SK-N-MC (cell line): ENCODE results near the gene WDR70.
A peak's percentile ranks its signal among the peaks of the same experiment; 100 is the strongest.

ENCODE experiments used
- DNase-seq: peaks from one replicate; pipeline ENCODE4 v3.0.0-alpha.2; 2011; ENCODE audit warnings: low read depth, low spot score
- H3K27ac ChIP-seq: fragments of 200-600 bp; sonication (generic); 2 replicates; pipeline ENCODE4 v1.5.1; 2016; ENCODE audit warnings: mixed run types
- H3K36me3 ChIP-seq: fragments of 200-600 bp; sonication (generic); 2 replicates; pipeline ENCODE4 v1.6.1; 2017; ENCODE audit warnings: antibody characterized with exemption, low read length, mixed read lengths; ENCODE audit not compliant: insufficient read depth
- H3K4me3 ChIP-seq: fragments of 200-600 bp; sonication (generic); 2 replicates; pipeline ENCODE4 v1.5.1; 2016
- H3K9ac ChIP-seq: fragments of 200-600 bp; sonication (generic); 2 replicates; pipeline ENCODE4 v1.8.0; 2017; ENCODE audit warnings: mixed run types, mixed read lengths; ENCODE audit not compliant: insufficient read length
- H3K9me3 ChIP-seq: fragments of 200-600 bp; sonication (generic); 2 replicates; pipeline ENCODE4 v1.6.1; 2017; ENCODE audit warnings: low read depth, mild to moderate bottlenecking, antibody characterized with exemption, low read length, moderate library complexity, mixed read lengths
- EZH2 ChIP-seq: fragments of 200-600 bp; sonication (generic); IDR thresholded peaks from one replicate; pipeline ENCODE4 v1.6.1; 2017; ENCODE audit warnings: antibody characterized with exemption
- FOXP2 ChIP-seq: optimal IDR thresholded peaks from 2 replicates; pipeline ENCODE3; 2011; ENCODE audit warnings: mild to moderate bottlenecking, moderate library complexity; ENCODE audit not compliant: insufficient read depth; ENCODE audit errors: extremely low read length, control extremely low read depth
- POLR2AphosphoS5 ChIP-seq: IDR thresholded peaks from 2 replicates; pipeline ENCODE4 v1.6.1; 2012; ENCODE audit warnings: mild to moderate bottlenecking, low read depth, low read length, borderline replicate concordance

WDR70 gene

DNA sequence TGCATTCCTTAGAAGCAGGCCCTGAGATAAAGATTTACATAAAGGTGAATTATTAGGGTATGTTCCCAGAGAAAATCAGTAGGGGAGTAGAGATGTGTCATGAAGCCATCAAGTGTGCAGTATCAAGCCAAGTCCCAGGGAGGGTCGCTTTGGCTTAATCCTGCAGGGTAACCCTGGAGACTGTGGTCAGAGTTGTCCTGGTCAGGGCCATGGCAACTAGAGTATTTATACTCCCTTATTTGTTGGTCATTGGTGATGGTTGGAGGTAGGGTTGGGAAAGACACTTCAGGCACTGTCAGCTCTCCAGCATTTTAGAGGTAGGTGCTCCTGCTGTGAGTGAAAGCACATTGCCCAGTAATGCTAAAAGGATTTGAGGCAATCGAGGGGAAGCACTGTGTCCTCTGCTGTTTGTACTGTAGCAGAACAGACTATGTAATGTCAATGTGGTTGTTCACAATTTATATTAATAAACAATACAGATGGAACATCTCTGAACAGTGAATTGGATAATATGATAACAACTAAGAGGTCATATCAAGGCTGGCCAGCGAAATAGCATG lies 351.9 kb downstream of the WDR70 start:
- Histone ChIP-seq H3K4me3 (no peak overlapping the region), H3K9ac (no peak overlapping the region), H3K27ac (no peak overlapping the region), H3K9me3 (no peaks in the 10 kb centered on the region), H3K36me3 (peaks cover 4% of the 10 kb centered on the region)
- TF ChIP-seq FOXP2 (no peak), EZH2 (no peak), POLR2AphosphoS5 (no peak)
- DNase-seq: no peak

DNA sequence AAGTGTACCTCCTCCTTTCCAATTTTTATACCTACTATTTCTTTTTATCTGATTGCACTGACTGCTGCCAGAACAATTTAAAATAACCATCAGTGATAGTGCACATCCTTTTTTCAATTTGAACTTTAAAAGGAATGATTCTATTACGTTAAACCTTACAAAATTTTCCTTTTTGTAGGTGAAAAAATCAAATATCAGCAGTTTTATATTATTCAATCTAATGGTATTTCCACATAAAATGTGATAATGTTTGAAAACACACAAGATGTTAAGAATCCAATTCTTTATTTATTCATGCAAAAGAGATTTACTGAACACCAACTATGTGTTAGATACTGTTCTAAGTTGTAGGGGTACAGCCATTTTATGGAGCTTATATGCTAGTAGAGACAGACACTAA lies 355.0 kb downstream of the WDR70 start:
- Histone ChIP-seq H3K9ac (no peak overlapping the region), H3K4me3 (no peak overlapping the region), H3K27ac (no peak overlapping the region), H3K9me3 (no peaks in the 10 kb centered on the region), H3K36me3 (no peaks in the 10 kb centered on the region)
- DNase-seq: no peak
- TF ChIP-seq EZH2: no peak
- no peak for TF ChIP-seq FOXP2
- no peak for TF ChIP-seq POLR2AphosphoS5

- H3K9ac ChIP-seq: no peak overlapping the region
- no peak overlapping the region for H3K4me3 ChIP-seq
- H3K27ac ChIP-seq: no peak overlapping the region
- H3K9me3 ChIP-seq: no peaks in the 10 kb centered on the region
- TF ChIP-seq FOXP2 (no peak), POLR2AphosphoS5 (no peak), EZH2 (no peak)
- H3K36me3 ChIP-seq: no peaks in the 10 kb centered on the region
- DNase-seq: no peak
These were observed 356.7 kb downstream of the WDR70 start for GRCh38 chr5:37735649-37736347.

GRCh38 chr5:37736397-37736796 lies 357.3 kb downstream of the WDR70 start:
- Histone ChIP-seq H3K27ac (no peak overlapping the region), H3K9ac (no peak overlapping the region), H3K9me3 (no peaks in the 10 kb centered on the region), H3K4me3 (no peak overlapping the region), H3K36me3 (peaks cover 2% of the 10 kb centered on the region)
- no peak for DNase-seq
- TF ChIP-seq POLR2AphosphoS5 (no peak), FOXP2 (no peak), EZH2 (no peak)

- peak overlapping the region; percentile 59; the same call in 1 of the 2 replicates for H3K27ac ChIP-seq
- H3K36me3 ChIP-seq: peaks cover 13% of the 10 kb centered on the region
- DNase-seq: no peak
- no peaks in the 10 kb centered on the region for H3K9me3 ChIP-seq
- no peak overlapping the region for H3K4me3 ChIP-seq
- no peak for TF ChIP-seq POLR2AphosphoS5
- TF ChIP-seq FOXP2: no peak
- no peak for TF ChIP-seq EZH2
- no peak overlapping the region for H3K9ac ChIP-seq
These were observed 358.4 kb downstream of the WDR70 start for GRCh38 chr5:37737326-37738056.

DNA sequence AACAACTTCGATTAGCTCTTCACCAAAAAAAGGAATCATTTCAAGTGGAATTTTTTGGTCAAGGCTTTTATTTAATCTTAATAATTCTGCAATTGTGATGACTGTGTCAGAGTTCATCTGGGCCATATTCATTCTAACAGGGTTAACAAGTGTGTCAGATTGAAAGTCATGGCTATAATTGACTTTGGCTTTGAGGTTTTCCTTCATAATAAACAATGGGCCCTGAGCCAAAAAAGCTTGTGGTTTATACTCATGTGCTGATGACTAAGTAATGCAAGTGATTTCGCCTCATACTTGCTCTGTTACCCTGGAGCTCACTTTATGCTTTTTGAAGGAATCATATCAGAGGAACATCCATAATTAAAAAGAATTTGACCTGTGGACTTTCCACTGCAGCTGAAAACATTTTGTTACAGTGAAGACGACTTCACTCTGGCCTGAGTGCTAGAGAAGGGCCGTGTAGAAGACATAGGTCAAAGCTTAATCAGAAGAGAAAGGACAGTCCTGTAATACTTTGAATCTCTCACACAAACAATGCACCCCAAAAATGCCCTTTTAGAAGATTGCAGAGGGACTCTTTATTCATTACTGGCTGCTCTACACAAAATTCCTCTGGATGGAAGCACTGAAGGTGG lies 359.1 kb downstream of the WDR70 start:
- no peak for TF ChIP-seq EZH2
- no peak for TF ChIP-seq POLR2AphosphoS5
- TF ChIP-seq FOXP2: no peak
- peaks cover 20% of the 10 kb centered on the region for H3K36me3 ChIP-seq
- H3K4me3 ChIP-seq: peak overlapping the region; percentile 27; the same call in 1 of the 2 replicates
- peak; percentile 86 for DNase-seq
- no peaks in the 10 kb centered on the region for H3K9me3 ChIP-seq
- peak overlapping the region; percentile 43 for H3K9ac ChIP-seq
- peak overlapping the region; percentile 59; the same call in 1 of the 2 replicates for H3K27ac ChIP-seq

DNA sequence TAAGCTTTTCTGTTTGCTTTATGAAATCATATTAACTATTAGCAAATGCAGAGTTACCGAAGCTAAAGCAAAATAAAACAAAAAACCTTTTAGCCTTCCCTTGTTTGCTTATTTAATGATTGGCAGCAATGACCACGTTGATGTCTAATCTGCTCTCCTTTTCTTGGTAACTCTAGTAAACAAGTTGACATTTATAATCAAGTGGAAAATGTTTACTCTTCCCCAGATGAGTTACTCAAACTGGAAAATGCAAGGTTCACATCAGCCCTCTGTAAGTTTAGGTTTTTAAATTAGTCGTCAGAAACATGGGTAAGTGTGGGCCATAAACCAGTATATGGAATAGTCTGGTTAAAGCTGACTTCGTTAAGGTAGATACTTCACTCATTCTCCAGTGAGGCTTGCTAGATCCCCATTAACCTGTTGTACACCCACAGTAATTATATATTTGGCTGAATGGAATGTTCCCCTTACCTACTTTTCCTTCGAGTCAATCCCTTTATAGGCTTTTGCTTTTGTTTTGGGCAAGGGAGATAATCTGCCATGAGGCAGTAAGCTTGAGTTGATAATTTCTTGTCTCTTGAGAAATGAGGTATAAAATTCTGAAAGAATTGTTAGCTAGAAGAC lies 359.9 kb downstream of the WDR70 start:
- Histone ChIP-seq H3K9me3 (no peaks in the 10 kb centered on the region), H3K27ac (no peak overlapping the region; the same call in 1 of the 2 replicates), H3K36me3 (peaks cover 26% of the 10 kb centered on the region), H3K9ac (no peak overlapping the region), H3K4me3 (no peak overlapping the region)
- TF ChIP-seq EZH2: no peak
- no peak for DNase-seq

GRCh38 chr5:37739817-37740261 lies 360.7 kb downstream of the WDR70 start:
- no peak overlapping the region for H3K4me3 ChIP-seq
- no peak for TF ChIP-seq POLR2AphosphoS5
- no peak for TF ChIP-seq EZH2
- no peak for TF ChIP-seq FOXP2
- peak; percentile 39 for DNase-seq
- H3K27ac ChIP-seq: peak overlapping the region; percentile 84
- peaks cover 29% of the 10 kb centered on the region for H3K36me3 ChIP-seq
- H3K9me3 ChIP-seq: no peaks in the 10 kb centered on the region
- peak overlapping the region; percentile 21 for H3K9ac ChIP-seq
